HL-60 (cell line): Measurements from ENCODE around the gene GGA1.

Source experiments
- CTCF ChIP-seq: IDR thresholded peaks from one replicate; pipeline ENCODE4 v1.5.1; 2011; ENCODE audit warnings: low read length, control low read depth, inconsistent platforms; ENCODE audit not compliant: insufficient read depth
- GABPA ChIP-seq: IDR thresholded peaks from 2 replicates; pipeline ENCODE4 v1.6.1; 2012; ENCODE audit warnings: low read depth
- POLR2AphosphoS5 ChIP-seq: IDR thresholded peaks from 2 replicates; pipeline ENCODE4 v1.6.1; 2012; ENCODE audit warnings: low read depth
- SPI1 ChIP-seq: IDR thresholded peaks from 2 replicates; pipeline ENCODE4 v1.6.1; 2012; ENCODE audit warnings: low read depth, mild to moderate bottlenecking, borderline replicate concordance
- TF ChIP-seq, protein P1 (sequence below): IDR thresholded peaks from 2 replicates; pipeline ENCODE4 v1.6.1; 2012; ENCODE audit warnings: low read depth; ENCODE audit not compliant: insufficient replicate concordance

GRCh38 chr22:37647928-37648327 lies 39.3 kb downstream of the GGA1 start:
- no peak for TF ChIP-seq POLR2AphosphoS5
- no peak for TF ChIP-seq CTCF
- TF ChIP-seq, protein P1, sequence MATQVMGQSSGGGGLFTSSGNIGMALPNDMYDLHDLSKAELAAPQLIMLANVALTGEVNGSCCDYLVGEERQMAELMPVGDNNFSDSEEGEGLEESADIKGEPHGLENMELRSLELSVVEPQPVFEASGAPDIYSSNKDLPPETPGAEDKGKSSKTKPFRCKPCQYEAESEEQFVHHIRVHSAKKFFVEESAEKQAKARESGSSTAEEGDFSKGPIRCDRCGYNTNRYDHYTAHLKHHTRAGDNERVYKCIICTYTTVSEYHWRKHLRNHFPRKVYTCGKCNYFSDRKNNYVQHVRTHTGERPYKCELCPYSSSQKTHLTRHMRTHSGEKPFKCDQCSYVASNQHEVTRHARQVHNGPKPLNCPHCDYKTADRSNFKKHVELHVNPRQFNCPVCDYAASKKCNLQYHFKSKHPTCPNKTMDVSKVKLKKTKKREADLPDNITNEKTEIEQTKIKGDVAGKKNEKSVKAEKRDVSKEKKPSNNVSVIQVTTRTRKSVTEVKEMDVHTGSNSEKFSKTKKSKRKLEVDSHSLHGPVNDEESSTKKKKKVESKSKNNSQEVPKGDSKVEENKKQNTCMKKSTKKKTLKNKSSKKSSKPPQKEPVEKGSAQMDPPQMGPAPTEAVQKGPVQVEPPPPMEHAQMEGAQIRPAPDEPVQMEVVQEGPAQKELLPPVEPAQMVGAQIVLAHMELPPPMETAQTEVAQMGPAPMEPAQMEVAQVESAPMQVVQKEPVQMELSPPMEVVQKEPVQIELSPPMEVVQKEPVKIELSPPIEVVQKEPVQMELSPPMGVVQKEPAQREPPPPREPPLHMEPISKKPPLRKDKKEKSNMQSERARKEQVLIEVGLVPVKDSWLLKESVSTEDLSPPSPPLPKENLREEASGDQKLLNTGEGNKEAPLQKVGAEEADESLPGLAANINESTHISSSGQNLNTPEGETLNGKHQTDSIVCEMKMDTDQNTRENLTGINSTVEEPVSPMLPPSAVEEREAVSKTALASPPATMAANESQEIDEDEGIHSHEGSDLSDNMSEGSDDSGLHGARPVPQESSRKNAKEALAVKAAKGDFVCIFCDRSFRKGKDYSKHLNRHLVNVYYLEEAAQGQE: no peak
- no peak for TF ChIP-seq GABPA
- no peak for TF ChIP-seq SPI1
